Stimulated activated CD4-positive, alpha-beta T cell treated with anti-CD3 and anti-CD28 coated beads, Interleukin-12 subunit alpha, Interleukin-12 subunit beta, amount 100 ng/mL, for 4 hours (primary cell): ENCODE measurements around the gene PCMTD2.
"Not testable (repeated sequence)": the region's sequence is repeated elsewhere in the genome, so short reads cannot be mapped to it uniquely, and the experiment has no call there.

Source experiments
- DNase-seq: peaks from one replicate; pipeline ENCODE4 v3.0.0-alpha.2; 2020

The PCMTD2 gene

DNA sequence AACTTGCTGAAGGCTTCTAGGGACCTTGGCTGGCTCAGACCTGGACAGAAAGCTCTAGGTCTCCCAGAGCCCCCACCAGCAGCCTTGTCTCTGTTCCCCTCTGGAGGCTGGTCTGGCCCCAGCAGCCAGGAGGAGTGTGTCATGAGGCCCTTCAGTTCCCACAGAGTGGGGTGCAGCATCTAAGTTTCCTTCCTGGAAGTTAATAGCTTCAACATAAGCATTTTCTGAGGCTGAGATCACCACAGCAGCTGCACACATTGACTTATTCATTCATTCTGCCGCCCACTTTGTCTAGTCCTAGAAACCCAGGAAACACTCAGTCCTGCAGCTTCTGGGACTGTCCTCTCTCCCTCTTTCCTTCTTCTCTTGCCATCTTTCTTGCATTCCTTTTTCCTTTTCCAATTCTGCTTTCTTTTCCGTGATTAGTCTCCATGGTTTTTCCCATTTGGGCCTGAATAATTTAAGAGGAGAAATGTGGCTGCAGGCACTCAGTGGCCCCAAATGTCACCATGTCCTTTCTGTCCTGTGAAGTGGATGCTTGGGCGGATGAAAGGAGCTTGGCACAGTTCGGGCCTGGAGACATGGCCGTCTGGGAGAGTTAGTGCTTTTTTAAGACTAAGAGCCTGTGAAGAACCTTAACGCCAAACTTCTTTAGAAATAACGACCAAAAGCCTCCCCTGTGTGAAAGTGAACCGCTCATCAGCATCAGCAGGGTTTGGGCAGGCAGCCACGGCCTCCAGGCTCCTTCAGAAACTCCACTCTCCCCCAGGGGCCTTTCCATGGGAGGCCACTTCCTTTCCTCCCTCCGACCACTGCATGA, 31.0 kb upstream of the PCMTD2 start:
- no peak for DNase-seq

DNA sequence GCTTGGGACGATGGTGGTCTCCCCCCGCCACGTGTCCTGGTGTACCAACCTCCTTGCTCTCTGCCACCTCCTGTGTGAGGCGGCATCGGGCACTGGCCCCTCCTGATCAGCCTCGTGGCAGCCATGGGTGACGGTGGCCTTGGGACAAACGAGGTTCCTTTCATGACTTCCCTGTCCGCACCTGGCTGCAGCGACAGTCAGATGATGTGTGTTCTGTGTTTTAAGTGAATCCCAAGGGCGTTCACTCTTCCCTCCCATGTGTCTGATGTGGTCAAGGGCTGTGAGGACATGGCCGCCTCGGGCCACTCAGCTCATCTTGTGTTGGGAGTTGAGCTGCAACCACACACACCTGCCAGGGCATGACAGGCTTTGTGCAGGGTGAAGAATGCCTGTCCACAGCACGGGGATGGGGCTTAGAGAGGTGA, 30.4 kb upstream of the PCMTD2 start:
- DNase-seq = no peak

DNA sequence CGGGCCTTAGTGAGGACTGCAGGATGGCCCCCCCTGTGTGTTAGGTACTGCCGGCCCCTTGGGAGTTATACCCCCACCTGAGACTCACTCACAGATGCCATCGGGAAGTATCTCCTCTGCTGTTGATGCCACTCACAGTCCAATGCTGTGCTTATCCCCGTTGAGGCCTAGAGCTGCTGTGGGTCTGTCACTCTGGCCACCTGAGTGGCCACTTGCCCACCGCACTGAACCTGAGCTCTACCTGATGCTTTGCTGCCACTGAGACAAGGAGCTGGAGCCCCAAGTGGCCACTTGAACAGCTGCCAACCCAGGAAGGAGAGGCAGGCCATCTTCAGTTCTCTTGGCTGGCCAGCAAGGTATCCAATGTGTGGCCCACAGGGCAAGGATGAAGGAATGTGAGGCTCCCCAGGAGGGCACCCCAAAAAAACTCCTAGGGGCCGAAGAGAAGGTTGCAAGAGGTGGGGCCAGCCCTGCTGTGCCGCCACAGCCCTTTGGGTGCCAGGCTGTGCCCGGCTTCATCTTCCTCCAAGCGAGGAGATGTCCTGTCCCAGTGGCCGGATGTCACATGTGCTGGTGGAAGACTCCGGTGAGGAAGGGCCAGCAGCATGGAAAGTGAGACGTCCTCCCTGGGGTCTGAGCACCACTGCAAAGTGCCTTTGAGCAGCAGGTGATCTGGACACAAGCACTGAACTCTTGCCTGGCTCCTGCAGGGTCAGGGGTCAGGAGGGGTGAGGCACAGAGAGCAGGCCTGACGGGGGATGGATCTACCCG, 29.5 kb upstream of the PCMTD2 start:
- DNase-seq = no peak

DNA sequence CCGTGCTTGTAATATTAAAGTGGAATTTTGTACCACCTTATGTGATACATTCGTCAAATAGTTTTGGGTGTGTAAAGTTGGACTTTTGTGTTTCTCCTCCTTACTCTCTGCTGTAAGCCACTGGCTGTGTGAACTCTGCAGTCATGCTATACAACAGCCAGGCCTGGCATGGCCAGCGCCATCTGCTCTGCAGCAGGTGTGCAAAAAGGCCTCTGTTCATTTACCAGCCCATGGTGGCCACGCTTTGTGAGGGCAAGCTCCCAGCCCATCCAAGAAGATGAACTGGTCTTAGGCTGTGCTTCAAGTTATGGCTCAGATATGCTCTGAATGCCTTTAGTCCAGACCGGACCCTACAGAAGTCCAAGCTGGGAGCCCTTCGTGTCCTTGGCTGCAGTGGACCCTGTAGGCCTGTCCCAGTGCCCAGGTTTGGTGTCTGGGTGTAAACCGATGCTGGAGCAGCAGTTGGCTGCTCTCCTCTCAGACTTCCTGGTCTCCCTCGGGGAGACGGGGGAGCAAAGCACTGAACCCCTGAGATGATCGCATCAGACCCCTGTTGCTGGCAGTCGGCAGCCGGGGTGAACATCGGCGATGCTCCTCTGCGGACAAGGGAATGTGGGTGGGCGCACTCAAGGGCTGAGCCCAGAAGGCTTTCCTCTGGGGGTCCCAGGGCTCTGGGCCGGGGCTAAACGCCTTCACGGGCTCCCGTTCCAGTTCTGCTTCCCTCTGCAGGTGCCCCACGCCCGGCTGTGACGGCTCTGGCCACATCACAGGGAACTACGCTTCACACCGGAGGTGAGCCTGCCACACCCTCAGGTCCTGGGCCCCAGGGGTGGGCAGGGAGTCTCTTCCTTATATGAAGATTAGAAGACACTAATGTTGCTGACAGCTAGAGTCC, 28.6 kb upstream of the PCMTD2 start:
- no peak for DNase-seq

DNA sequence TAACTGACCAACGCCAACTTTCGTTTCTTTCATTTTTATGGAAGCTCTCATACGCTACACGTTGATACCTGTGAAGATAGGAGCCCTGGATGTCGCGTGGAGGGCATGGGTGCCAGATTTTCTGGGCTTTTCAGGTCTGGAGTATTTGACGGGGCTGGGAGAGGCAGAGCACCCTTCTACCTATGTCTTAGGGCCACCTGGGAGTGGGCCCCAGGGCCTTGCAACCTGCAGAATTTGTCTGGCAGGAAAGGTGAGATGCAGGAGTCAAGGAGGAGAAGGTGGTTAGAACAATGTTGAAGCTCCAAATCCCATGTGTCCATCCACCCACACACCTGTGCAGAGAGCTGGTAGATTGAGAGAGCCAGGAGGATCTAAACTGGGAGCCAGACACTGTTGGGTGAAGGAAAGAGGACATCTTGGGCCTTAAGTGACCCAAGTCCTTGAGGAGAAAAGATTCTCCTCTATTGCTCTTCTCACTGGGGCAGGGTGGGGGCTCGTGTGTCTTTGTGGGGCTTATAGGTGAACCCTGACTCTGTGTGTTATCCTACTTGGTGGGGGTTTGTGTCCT, 27.4 kb upstream of the PCMTD2 start:
- no peak for DNase-seq

DNA sequence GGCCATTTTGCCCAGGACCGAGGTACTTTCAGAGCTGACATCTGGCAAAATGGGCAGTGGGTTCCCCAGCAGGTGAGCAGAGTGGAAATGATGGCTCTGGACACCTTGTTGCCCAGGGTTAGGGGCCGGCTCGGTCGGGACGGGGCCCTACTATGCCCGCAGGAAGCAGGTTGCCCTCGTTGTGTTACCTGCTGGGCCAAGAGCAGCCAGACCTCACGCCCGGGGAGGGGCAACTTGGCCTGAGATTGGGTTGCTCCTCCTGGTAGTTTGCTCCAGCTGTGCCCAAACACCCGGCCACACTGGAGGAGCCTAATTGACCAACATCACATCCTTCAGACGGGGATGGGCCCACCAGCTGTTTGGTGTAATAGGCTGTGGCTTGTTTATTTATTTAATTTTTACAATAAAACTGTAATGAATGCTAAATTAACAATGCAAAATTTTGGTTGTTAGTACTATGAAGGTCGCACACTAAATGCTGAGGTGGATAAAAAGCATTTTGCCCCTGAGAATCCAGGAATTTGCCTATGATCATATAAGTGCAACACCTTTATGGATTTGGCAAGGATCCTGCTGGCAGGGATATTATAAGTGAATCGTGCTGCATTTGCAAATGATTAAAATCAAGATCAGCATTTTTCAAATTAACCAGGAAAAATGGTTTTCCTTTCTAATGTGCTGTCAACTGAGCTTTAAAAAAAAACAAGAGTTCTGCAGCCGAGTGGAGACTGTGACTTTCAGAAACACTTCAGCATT, 26.6 kb upstream of the PCMTD2 start:
- DNase-seq = no peak

DNA sequence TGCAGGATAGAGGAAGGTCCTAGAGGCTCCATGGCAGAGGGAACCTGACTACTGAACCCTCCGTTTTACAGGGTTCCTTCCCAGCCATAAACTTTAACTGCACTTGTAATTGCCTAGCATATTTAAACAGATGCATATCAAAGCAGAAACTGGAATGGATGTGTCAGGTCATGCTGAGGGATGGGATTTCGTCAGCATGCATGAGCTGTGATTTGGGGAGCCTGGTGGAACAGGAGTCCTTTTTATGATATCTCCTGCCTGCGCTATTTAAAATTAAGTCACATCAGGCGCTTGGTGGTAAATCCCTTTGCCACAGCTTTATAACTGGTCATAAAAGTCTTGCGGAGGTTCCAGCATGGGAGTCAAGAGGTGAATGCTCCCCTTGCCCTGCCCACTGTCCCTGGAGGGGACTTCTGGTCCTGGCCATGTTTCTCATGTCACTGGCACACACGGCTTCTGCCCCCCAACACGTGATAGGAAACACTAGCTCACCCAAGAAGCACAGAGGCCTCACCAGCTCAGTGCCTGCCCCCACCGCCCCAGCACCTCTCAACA, 26.0 kb upstream of the PCMTD2 start:
- DNase-seq = no peak

DNA sequence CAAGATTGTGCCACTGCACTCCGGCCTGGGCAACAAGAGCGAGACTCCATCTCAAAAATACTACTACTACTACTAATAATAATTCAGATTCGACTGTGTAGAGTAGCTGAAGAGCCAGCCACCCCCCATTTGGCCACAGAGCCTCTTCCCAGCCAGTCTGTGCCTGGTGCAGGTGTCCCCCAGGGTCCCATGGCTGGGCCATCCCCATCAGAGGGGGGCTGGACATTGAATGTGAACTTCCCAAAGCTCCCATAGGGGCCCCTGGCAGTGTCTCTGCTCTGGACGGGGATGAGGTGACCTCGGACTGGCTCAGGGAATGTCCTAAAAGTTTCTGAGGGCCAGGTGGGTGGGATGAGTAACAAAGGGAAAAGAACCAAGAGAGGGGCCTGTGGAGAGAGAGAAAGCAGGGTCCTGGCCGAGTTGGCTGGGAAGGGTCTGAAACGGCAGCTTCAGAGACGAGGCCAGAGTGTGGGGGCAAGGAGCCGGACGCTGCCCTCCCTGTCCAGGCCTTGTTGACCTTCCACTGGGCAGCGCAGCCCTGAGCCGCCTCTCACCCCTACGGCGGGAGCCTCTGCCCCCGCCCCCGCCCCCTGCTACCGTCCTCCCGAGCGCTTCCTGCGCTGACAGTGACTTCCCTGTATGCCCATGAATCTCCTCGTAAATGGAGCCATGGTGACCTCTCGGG, 24.9 kb upstream of the PCMTD2 start:
- DNase-seq = no peak

DNA sequence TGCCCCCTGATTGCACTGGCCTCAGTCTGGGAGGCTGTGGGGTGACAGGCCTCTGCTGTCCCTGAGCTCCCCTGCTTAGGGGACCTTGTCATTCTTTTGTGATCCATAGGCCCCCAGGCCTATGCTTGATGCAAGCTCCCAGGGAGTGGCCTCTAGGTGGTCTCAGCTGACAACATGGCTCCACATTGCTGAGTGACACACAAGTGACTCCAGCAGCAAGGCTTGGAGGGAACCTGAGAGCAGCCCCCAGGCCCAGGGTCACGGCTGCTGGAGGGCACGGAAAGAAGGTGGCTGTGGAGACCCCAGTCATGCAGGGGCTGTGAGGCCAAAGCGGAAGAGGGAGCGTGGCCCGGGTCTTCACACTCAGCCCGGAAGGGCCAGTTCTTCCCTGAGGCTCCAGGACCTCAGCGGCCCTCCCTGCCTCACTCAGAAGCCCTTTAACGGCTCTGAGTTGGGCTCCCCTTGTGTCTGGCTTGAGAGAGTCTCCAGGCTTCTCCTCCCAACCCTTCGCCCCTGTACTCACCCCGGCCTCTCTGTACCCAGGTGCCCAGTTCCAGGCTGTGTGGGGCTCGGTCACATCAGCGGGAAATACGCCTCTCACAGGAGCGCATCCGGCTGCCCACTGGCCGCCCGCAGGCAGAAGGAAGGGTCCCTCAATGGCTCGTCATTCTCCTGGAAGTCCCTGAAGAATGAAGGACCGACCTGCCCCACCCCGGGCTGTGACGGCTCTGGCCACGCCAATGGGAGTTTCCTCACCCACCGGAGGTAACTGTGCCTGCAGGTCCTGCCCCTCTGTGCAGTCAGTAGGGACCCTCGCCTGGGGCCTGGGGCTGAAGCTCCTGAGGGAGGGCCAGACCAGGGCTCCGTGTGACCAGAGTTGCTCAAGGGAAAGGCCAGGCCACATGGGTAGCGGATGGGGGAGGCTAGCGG, 23.7 kb upstream of the PCMTD2 start:
- no peak for DNase-seq

DNA sequence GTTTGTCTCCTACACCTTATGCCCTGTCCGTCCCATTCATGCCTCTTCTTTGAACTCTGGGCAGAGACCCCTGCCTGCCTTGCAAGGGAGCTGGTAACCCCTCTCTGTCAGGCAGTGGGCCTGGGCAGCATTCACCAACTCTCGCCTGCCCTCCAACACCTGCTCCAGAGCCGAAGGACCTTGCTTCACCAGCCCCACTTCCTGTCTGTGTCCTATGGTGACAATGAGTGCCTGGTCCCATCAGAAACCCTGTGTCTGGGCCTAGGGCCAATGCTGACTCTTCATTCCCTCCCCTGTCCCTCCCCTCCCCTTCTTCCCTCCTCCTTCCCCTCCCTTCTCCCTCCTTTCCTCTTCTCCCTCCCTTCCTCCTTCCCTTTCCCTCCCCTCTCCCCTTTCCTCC, 22.8 kb upstream of the PCMTD2 start:
- DNase-seq = no peak

DNA sequence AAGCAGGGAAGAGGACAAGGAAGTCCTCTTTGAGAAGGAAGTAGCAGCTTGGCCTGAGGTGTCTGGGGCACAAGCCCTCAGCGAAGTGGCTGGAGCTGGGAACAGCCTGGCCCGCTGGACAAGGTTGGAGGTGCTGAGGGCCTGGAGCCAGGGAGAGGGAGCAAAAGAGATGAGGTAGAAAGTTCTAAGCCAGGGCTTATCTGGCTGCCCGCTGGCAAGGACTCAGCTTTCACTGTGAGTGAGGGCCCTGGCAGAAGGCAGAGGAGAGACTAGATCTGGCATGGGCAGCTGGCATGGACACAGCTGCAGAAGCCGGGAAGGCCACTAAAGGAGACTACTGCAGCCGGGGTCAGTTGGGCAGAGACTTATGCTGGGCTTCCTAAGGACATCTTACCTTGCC, 21.8 kb upstream of the PCMTD2 start:
- DNase-seq = no peak

DNA sequence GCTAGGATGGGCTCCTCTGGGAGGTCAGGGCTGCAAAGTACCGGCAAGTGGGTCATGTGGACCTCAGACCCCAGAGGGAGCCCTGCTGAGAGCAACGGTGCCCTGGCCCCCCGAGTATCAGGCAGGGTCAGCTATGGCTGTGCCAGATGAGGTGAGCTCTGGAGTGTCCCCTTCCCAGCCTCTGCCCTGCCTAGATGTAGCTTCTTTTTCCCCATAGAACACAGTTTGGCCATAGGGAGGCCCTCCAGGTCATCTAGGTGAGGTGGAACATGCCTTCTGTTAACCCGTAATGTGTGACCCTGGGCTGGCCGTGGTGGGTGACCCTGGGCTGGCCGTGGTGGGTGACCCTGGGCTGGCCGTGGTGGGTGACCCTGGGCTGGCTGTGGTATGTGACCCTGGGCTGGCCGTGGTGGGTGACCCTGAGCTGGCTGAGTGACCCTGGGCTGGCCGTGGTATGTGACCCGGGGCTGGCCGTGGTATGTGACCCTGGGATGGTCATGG, 21.2 kb upstream of the PCMTD2 start:
- DNase-seq = no peak

DNA sequence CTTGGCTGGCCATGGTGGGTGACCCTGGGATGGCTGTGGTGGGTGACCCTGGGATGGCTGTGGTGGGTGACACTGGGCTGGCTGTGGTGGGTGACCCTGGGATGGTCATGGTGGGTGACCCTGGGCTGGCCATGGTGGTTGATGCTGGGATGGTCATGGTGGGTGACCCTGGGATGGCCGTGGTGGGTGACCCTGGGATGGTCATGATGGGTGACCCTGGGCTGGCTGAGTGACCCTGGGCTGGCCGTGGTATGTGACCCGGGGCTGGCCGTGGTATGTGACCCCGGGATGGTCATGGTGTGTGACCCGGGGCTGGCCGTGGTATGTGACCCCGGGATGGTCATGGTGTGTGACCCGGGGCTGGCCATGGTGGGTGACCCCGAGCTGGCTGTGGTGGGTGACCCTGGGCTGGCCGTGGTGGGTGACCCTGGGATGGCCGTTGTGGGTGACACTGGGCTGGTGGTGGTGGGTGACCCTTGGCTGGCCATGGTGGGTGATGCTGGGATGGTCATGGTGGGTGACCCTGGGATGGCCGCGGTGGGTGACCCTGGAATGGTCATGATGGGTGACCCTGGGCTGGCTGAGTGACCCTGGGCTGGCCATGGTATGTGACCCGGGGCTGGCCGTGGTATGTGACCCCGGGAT, 20.5 kb upstream of the PCMTD2 start:
- not testable (repeated sequence) for DNase-seq

DNA sequence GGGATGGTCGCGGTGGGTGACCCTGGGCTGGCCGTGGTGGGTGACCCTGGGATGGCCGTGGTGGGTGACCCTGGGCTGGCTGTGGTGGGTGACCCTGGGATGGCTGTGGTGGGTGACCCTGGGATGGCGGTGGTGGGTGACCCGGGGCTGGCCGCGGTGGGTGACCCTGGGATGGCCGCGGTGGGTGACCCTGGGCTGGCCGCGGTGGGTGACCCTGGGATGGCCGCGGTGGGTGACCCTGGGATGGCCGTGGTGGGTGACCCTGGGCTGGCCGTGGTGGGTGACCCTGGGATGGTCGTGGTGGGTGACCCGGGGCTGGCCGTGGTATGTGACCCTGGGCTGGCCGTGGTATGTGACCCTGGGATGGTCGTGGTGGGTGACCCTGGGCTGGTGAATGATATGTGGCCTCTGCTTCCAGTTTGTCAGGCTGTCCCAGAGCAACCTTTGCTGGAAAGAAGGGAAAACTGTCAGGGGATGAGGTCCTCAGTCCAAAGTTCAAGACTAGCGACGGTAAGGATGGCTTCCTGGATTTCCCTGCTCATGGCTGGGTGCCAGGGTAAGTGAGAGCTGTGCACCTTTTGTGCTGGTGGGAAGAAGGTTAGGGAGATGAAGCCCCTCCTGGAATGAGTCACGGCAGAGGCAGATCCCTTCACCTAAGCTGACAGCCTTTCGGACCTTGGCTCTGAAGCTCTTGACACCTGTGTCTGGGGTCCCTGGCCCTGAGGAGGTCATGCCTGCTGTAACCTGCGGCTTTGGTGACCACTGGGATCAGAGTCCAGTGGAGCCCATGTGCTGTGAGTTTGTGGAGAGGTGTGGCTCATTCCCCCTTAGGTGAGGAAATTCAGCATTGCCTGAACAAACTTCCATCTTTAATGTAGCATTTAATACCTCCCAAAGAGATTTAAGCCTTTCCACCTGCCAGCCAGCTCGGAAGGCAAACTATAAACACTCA, 19.1 kb upstream of the PCMTD2 start:
- DNase-seq = no peak

DNA sequence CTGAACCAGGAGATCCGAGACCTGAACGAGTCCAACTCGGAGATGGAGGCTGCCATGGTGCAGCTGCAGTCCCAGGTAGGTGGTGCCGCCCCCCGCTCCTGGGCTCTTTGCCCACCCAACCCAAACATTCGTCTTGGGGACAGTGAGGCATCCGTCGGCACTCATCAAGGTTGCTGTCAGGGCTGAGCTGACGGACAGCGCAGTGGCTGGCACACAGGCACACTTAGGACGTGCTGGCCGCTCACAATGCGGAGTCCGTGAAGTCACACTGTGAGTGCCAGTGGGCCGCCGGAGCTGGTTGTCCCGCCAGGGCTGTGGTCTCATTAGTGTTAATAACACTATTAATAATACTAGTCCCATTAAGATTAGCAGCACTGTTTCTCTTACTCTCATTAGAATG, 18.2 kb upstream of the PCMTD2 start:
- no peak for DNase-seq

DNA sequence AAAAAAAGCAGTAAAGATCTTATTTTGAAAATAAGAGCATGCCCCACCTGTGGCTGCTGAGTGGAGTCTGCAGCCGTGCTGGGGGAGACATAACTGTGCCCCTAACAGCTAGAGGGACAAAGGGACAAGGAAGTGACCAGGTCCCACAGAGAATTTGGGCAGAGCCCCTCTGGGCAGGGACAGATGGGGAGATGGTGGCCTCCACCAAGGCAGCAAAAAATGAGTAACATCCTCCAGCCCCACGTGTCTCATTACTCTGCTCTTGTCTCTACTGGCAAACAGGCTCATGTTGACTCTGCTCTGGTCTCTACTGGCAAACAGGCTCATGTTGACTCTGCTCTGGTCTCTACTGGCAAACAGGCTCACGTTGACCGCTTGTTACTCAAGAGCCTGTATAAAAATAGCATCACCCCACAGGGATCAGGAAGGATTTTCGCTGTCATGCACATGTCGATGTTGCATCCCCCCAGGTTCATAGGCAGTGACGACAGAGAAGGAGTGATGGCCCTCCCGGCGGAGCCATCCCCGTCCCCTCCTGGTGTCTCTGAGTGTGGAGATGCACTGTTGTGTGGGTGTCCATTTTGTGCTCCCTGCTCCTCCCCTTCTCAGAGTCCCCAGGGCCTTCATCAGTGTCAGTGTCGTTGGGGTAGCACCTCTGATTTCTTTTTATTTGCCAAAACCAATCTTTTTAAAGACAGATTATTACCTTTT, 17.3 kb upstream of the PCMTD2 start:
- DNase-seq = no peak

DNA sequence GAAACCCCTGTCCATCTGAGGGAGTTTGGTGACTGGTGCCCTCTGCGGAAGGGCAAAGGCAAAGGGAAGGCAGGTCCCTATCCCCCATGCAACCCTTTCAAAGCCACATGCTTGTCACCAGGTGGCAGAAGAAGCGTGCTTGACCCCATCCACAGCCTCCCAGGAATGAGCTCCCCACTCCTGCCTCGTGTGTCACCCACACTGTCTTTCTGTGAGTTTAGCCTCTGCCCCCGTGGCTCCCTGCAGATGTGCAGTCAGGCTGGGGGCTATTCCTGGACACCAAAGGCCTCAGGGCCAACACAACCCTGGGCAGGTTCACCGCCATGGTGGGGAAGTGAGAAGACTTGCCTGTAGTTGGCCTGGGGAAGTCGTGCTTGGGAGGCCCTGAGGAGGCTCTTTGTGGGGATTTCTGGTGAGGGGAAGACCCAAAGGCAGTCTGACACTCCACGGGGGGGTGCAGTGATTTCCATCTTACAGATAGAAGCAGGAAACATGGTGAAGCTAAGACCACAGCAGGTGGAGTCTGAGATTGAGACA, 16.6 kb upstream of the PCMTD2 start:
- no peak for DNase-seq
